Esophagus squamous epithelium (tissue), 5 donors: ENCODE results near the gene LAMB3. TPM values are rescaled to one million over a fixed set of nuclear protein-coding genes. Genes with fewer than 3 reads are reported as not detected.
A peak's percentile ranks its signal among the peaks of the same experiment; 100 is the strongest.

Experiments used
- DNase-seq: peaks from one replicate; lab custom pipeline; 2025; lab: John Stamatoyannopoulos, UW
- H3K27ac ChIP-seq, 4 donors: fragments of 200-600 bp; sonication (generic); one replicate each; pipeline ENCODE4 v1.5.1; 2016 to 2019; ENCODE audit warnings: mild to moderate bottlenecking in 1 of 4
- H3K27me3 ChIP-seq, 4 donors: fragments of 200-600 bp; sonication (generic); 1 replicate in 3 of 4; 2 replicates in 1 of 4; pipeline versions ENCODE4 v1.5.1 to v1.6.0; 2017 to 2021; ENCODE audit warnings: antibody characterized with exemption in 1 of 4
- H3K36me3 ChIP-seq, 3 donors: fragments of 200-600 bp; sonication (generic); one replicate each; pipeline ENCODE4 v1.5.1; 2016 to 2019
- H3K4me1 ChIP-seq, 3 donors: fragments of 200-600 bp; sonication (generic); one replicate each; pipeline ENCODE4 v1.5.1; 2017 to 2019
- H3K4me3 ChIP-seq, 4 donors: fragments of 200-600 bp; sonication (generic); 1 replicate in 3 of 4; 2 replicates in 1 of 4; pipeline ENCODE4 v1.5.1; 2016 to 2019; ENCODE audit warnings: mild to moderate bottlenecking in 2 of 4, moderate library complexity in 1 of 4
- H3K9me3 ChIP-seq, 3 donors: fragments of 200-600 bp; sonication (generic); one replicate each; pipeline ENCODE4 v1.5.1; 2016 to 2019
- CTCF ChIP-seq, 6 experiments: fragments of 450-650 bp in 4 of 6; fragments of 200-600 bp in 2 of 6; sonication (generic) in 2 of 6; IDR thresholded peaks; one replicate each; pipeline ENCODE4 v1.5.1; 2016 to 2019; ENCODE audit warnings: antibody characterized with exemption in 6 of 6, mild to moderate bottlenecking in 4 of 6, moderate library complexity in 4 of 6
- POLR2A ChIP-seq, 4 donors: fragments of 450-650 bp; IDR thresholded peaks; one replicate each; pipeline ENCODE4 v1.6.1; 2017; ENCODE audit warnings: antibody characterized with exemption in 4 of 4, mild to moderate bottlenecking in 4 of 4, moderate library complexity in 3 of 4
- WGBS, 2 donors: methylation state at CpG; one replicate each; pipeline ENCODE4 v1.1.5; 2018; 5-methylcytosine and 5-hydroxymethylcytosine counted together
- intact Hi-C: fragments of 100-400 bp; cut with DNase I; formaldehyde crosslinking; loops from one replicate; pipeline ENCODE4 v1.15.0; 2022
- total RNA-seq, 4 donors: library from RNA; depleted of rRNA; stranded (reverse); fragments of >200 nt; gene quantifications; one replicate each; pipeline ENCODE4 v1.1.0, GENCODE V29; 2016
- donor health status: DM: yes; HTN: yes; CAD: no.

LAMB3 gene
- total RNA-seq, 4 donors from 2014 or later, result 65.4 to 121 (median 113) TPM

- intact Hi-C loops, result no loop called here
- 49 to 61% methylated on average over 7 of the region's 7 CpGs for WGBS, 2 donors
- H3K4me1 ChIP-seq, result peaks cover 28 to 49% (median 33%) of the 10 kb centered on the region in 3 donors
- H3K4me3 ChIP-seq, result no peak overlapping the region
- H3K27me3 ChIP-seq, result peaks cover 0 to 39% (median 0%) of the 10 kb centered on the region in 4 donors
- H3K36me3 ChIP-seq, result no peaks in the 10 kb centered on the region
- H3K9me3 ChIP-seq, result no peaks in the 10 kb centered on the region
- peak overlapping the region in 2 of 4 donors; percentile 14 to 37 for H3K27ac ChIP-seq
- DNase-seq, result no peak
- no peak for TF ChIP-seq POLR2A (IDR thresholded peaks at IDR 0.05)
Measured at GRCh38 chr1:209673631-209674417, 21.6 kb upstream of the LAMB3 start.

GRCh38 chr1:209672705-209673630 lies 20.7 kb upstream of the LAMB3 start:
- H3K36me3 ChIP-seq, result no peaks in the 10 kb centered on the region
- peak overlapping the region in 2 of 4 donors; percentile 19 to 34 for H3K27ac ChIP-seq
- no peak for DNase-seq
- intact Hi-C loops, result no loop called here
- no peak overlapping the region for H3K4me3 ChIP-seq
- H3K27me3 ChIP-seq, result peaks cover 0 to 32% (median 0%) of the 10 kb centered on the region in 4 donors
- H3K9me3 ChIP-seq, result no peaks in the 10 kb centered on the region
- 46 to 49% methylated on average over 5 of the region's 5 CpGs for WGBS, 2 donors
- no peak for TF ChIP-seq CTCF (IDR thresholded peaks at IDR 0.05)
- TF ChIP-seq POLR2A (IDR thresholded peaks at IDR 0.05), result no peak
- H3K4me1 ChIP-seq, result peaks cover 28 to 49% (median 33%) of the 10 kb centered on the region in 3 donors

- DNase-seq, result no peak
- H3K4me3 ChIP-seq, result no peak overlapping the region
- no peaks in the 10 kb centered on the region for H3K36me3 ChIP-seq
- H3K4me1 ChIP-seq, result peaks cover 19 to 36% (median 22%) of the 10 kb centered on the region in 3 donors
- TF ChIP-seq POLR2A (IDR thresholded peaks at IDR 0.05) (no peak), CTCF (IDR thresholded peaks at IDR 0.05) (no peak)
- no peak overlapping the region for H3K27ac ChIP-seq
- peaks cover 0 to 12% (median 0%) of the 10 kb centered on the region in 4 donors for H3K27me3 ChIP-seq
- H3K9me3 ChIP-seq, result no peaks in the 10 kb centered on the region
- WGBS, 2 donors, result 71% methylated on average over 1 of the region's 1 CpG; no CpG with 5 or more reads in 1 of the 2 donors
- intact Hi-C loops, result no loop called here
Measured at GRCh38 chr1:209670441-209671082, 18.3 kb upstream of the LAMB3 start.

GRCh38 chr1:209667708-209668107 lies 15.5 kb upstream of the LAMB3 start:
- Histone ChIP-seq H3K9me3 (no peaks in the 10 kb centered on the region), H3K27ac (no peak overlapping the region), H3K36me3 (no peaks in the 10 kb centered on the region), H3K27me3 (peaks cover 0 to 4% (median 0%) of the 10 kb centered on the region in 4 donors), H3K4me1 (peaks cover 0 to 8% (median under 1%) of the 10 kb centered on the region in 3 donors), H3K4me3 (no peak overlapping the region)
- 81 to 89% methylated on average over 3 to 4 of the region's 4 CpGs for WGBS, 2 donors
- intact Hi-C loops, result no loop called here
- no peak for DNase-seq
- TF ChIP-seq CTCF (IDR thresholded peaks at IDR 0.05) (no peak), POLR2A (IDR thresholded peaks at IDR 0.05) (no peak)

- intact Hi-C loops, result no loop called here
- Histone ChIP-seq H3K4me1 (peaks cover 0 to 8% (median 0%) of the 10 kb centered on the region in 3 donors), H3K36me3 (no peaks in the 10 kb centered on the region), H3K27ac (no peak overlapping the region), H3K27me3 (peaks cover 0 to 4% (median 0%) of the 10 kb centered on the region in 4 donors), H3K4me3 (no peak overlapping the region), H3K9me3 (no peaks in the 10 kb centered on the region)
- WGBS, 2 donors, result 91% methylated on average over 1 of the region's 1 CpG
- no peak for DNase-seq
- TF ChIP-seq POLR2A (IDR thresholded peaks at IDR 0.05) (no peak), CTCF (IDR thresholded peaks at IDR 0.05) (no peak)
Measured at GRCh38 chr1:209667103-209667502, 14.9 kb upstream of the LAMB3 start.
